Loucy (cell line): ENCODE measurements around the gene PCDHGB3.
A peak's percentile ranks its signal among the peaks of the same experiment; 100 is the strongest.

ENCODE experiments used
- H2AFZ ChIP-seq: fragments of 200-600 bp; sonication (generic); 2 replicates; pipeline ENCODE4 v1.6.0; 2016; ENCODE audit warnings: antibody characterized with exemption, mild to moderate bottlenecking, low read length, moderate library complexity
- H3F3A ChIP-seq: fragments of 200-600 bp; 2 replicates; pipeline ENCODE4 v1.6.0; 2016; ENCODE audit warnings: antibody characterized with exemption, low read depth, mild to moderate bottlenecking
- H3K27me3 ChIP-seq: fragments of 200-600 bp; sonication (generic); 2 replicates; pipeline ENCODE4 v1.6.1; 2014; ENCODE audit warnings: low read length, mild to moderate bottlenecking; ENCODE audit not compliant: insufficient read depth, poor library complexity, severe bottlenecking
- H3K36me3 ChIP-seq: fragments of 200-600 bp; sonication (generic); 2 replicates; pipeline ENCODE4 v1.6.1; 2016; ENCODE audit warnings: low read length; ENCODE audit not compliant: insufficient read depth
- H3K4me1 ChIP-seq: fragments of 200-600 bp; sonication (generic); 2 replicates; pipeline ENCODE4 v1.5.1; 2014; ENCODE audit warnings: low read length, mild to moderate bottlenecking; ENCODE audit not compliant: insufficient read depth, poor library complexity, severe bottlenecking
- H3K4me2 ChIP-seq: fragments of 200-600 bp; sonication (generic); 2 replicates; pipeline ENCODE4 v1.6.0; 2014; ENCODE audit warnings: antibody characterized with exemption, low read length, low read depth, mild to moderate bottlenecking; ENCODE audit not compliant: poor library complexity, severe bottlenecking
- H3K4me3 ChIP-seq: fragments of 200-600 bp; sonication (generic); 2 replicates; pipeline ENCODE4 v1.5.1; 2014; ENCODE audit warnings: low read length, mild to moderate bottlenecking, mixed read lengths; ENCODE audit not compliant: poor library complexity, severe bottlenecking
- H3K79me2 ChIP-seq: fragments of 200-600 bp; sonication (generic); 2 replicates; pipeline ENCODE4 v1.6.1; 2014; ENCODE audit warnings: low read length; ENCODE audit not compliant: insufficient read depth
- H3K9ac ChIP-seq: fragments of 200-600 bp; sonication (generic); 2 replicates; pipeline ENCODE4 v1.6.0; 2014; ENCODE audit warnings: mild to moderate bottlenecking, low read depth, low read length, moderate library complexity; ENCODE audit not compliant: poor library complexity, severe bottlenecking
- H3K9me2 ChIP-seq: fragments of 200-600 bp; sonication (generic); replicated peaks from 2 replicates; pipeline ENCODE4 v1.6.1; 2016; ENCODE audit warnings: low read depth, low read length, mixed read lengths
- H3K9me3 ChIP-seq: fragments of 200-600 bp; sonication (generic); 2 replicates; pipeline ENCODE4 v1.6.1; 2014; ENCODE audit warnings: mild to moderate bottlenecking, antibody characterized with exemption, low read length, low read depth; ENCODE audit not compliant: insufficient read depth
- H4K20me1 ChIP-seq: fragments of 200-600 bp; sonication (generic); 2 replicates; pipeline ENCODE4 v1.6.0; 2014; ENCODE audit warnings: antibody characterized with exemption, low read length, mild to moderate bottlenecking; ENCODE audit not compliant: insufficient read depth, poor library complexity, severe bottlenecking
- CTCF ChIP-seq: fragments of 200-600 bp; sonication (generic); conservative IDR thresholded peaks from 2 replicates; pipeline ENCODE4 v1.5.1; 2014; ENCODE audit warnings: mild to moderate bottlenecking, antibody characterized with exemption, low read length
- EZH2phosphoT487 ChIP-seq: fragments of 200-600 bp; IDR thresholded peaks from 2 replicates; pipeline ENCODE4 v1.6.1; 2018; ENCODE audit warnings: antibody characterized with exemption, mild to moderate bottlenecking, moderate library complexity, borderline replicate concordance

Gene PCDHGB3

GRCh38 chr5:141388661-141389060 lies 18.6 kb downstream of the PCDHGB3 start:
- Histone ChIP-seq H4K20me1 (no peaks in the 10 kb centered on the region), H2AFZ (no peak overlapping the region), H3K4me2 (no peak overlapping the region), H3K9me3 (no peaks in the 10 kb centered on the region), H3K36me3 (no peaks in the 10 kb centered on the region), H3F3A (no peaks in the 10 kb centered on the region), H3K9ac (no peak overlapping the region), H3K79me2 (no peaks in the 10 kb centered on the region), H3K4me1 (no peaks in the 10 kb centered on the region), H3K27me3 (no peaks in the 10 kb centered on the region), H3K4me3 (no peak overlapping the region), H3K9me2 (no peaks in the 10 kb centered on the region)
- TF ChIP-seq EZH2phosphoT487 (no peak), CTCF (no peak)

GRCh38 chr5:141389153-141390042 lies 19.4 kb downstream of the PCDHGB3 start:
- H3K79me2 ChIP-seq, result no peaks in the 10 kb centered on the region
- H4K20me1 ChIP-seq, result no peaks in the 10 kb centered on the region
- H3K4me1 ChIP-seq, result no peaks in the 10 kb centered on the region
- TF ChIP-seq CTCF (no peak), EZH2phosphoT487 (no peak)
- no peaks in the 10 kb centered on the region for H3F3A ChIP-seq
- no peaks in the 10 kb centered on the region for H3K9me3 ChIP-seq
- no peak overlapping the region for H2AFZ ChIP-seq
- H3K9ac ChIP-seq, result no peak overlapping the region
- H3K9me2 ChIP-seq, result no peaks in the 10 kb centered on the region
- no peaks in the 10 kb centered on the region for H3K27me3 ChIP-seq
- no peak overlapping the region for H3K4me3 ChIP-seq
- H3K4me2 ChIP-seq, result no peak overlapping the region
- no peaks in the 10 kb centered on the region for H3K36me3 ChIP-seq

GRCh38 chr5:141392429-141393198 lies 22.6 kb downstream of the PCDHGB3 start, which contains the start of gene PCDHGA8:
Gene PCDHGA8, plus strand, starts transcription at chr5:141392633. Its CDS starts 181 bp downstream, at chr5:141392814.
- Histone ChIP-seq H3K27me3 (no peaks in the 10 kb centered on the region), H3F3A (no peaks in the 10 kb centered on the region), H2AFZ (no peak within 1 kb of the TSS), H3K4me1 (no peaks in the 10 kb centered on the region), H4K20me1 (no peaks in the 10 kb centered on the region), H3K4me2 (no peak within 1 kb of the TSS), H3K79me2 (no peaks in the 10 kb centered on the region), H3K4me3 (no peak within 1 kb of the TSS), H3K9ac (no peak within 1 kb of the TSS), H3K9me2 (no peaks in the 10 kb centered on the region), H3K36me3 (no peaks in the 10 kb centered on the region), H3K9me3 (no peaks in the 10 kb centered on the region)
- TF ChIP-seq EZH2phosphoT487, result no peak
- peak; percentile 56 for TF ChIP-seq CTCF
